ENCODE results near the gene TAF6. TPM values are rescaled to one million over a fixed set of nuclear protein-coding genes. Genes with fewer than 3 reads are reported as not detected.

Gene TAF6
- total RNA-seq, 1 experiment from 2014 or later, result 87.1 TPM

GRCh38 chr7:100124301-100125230 is 5.4 kb upstream of the TAF6 start:
- no peaks in the 10 kb centered on the region for H4K20me1 ChIP-seq (ENCODE audit: control insufficient read depth, insufficient read depth, insufficient read length)
- Mint-ChIP-seq H3K27ac (peak overlapping the region in 2 of 3 experiments; percentile 18 to 71; a peak in 2 of 7 replicates), H3K4me1 (peaks cover 15 to 25% of the 10 kb centered on the region in 2 experiments), H3K9me3 (no peaks in the 10 kb centered on the region), H3K36me3 (ENCODE audit: insufficient read depth in 1 of 3, low read depth in 3 of 3) (peaks cover 2 to 14% (median 9%) of the 10 kb centered on the region in 3 experiments; a peak in 4 of 7 replicates), H3K4me3 (peak overlapping the region; percentile 2 to 11; a peak in 2 of 5 replicates), H3K27me3 (ENCODE audit: low read depth) (peaks cover 15% of the 10 kb centered on the region)
- H3K79me2 ChIP-seq (ENCODE audit: insufficient read depth, low read length), result no peaks in the 10 kb centered on the region
- H3T11ph ChIP-seq (ENCODE audit: low read length), result no peak overlapping the region
- no peak overlapping the region for H2BK20ac ChIP-seq (ENCODE audit: low read depth, low read length, poor library complexity, severe bottlenecking)
- DNase-seq, result no peak
- no peak overlapping the region for H2AFZ ChIP-seq (ENCODE audit: low read length)
- no peak overlapping the region for H2BK5ac ChIP-seq (ENCODE audit: insufficient read length, low read length)
- no peak overlapping the region for H2BK12ac ChIP-seq (ENCODE audit: insufficient read length, low read depth, low read length)
- H3K4me2 ChIP-seq (ENCODE audit: insufficient read depth, insufficient read length, low read length), result no peak overlapping the region
- H2BK120ac ChIP-seq (ENCODE audit: low read depth, low read length, poor library complexity, severe bottlenecking), result no peak overlapping the region
- H4K5ac ChIP-seq (ENCODE audit: insufficient read length, low read depth, low read length), result no peak overlapping the region
- H3K27ac ChIP-seq (ENCODE audit: insufficient read length, low read depth, low read length), result no peak overlapping the region
- no CpG with 5 or more reads among the region's 4 CpGs for WGBS (ENCODE audit: extremely low coverage, insufficient read length, low lambda C conversion rate)
- no peaks in the 10 kb centered on the region for H3K79me1 ChIP-seq (ENCODE audit: insufficient read depth, low read depth, low read length, poor library complexity, severe bottlenecking)
- no peak overlapping the region for H4K91ac ChIP-seq (ENCODE audit: insufficient read length, low read depth, low read length)
- no peaks in the 10 kb centered on the region for H3K27me3 ChIP-seq (ENCODE audit: insufficient read depth, low read length)
- H4K8ac ChIP-seq (replicated peaks; ENCODE audit: insufficient read length, low read depth, low read length), result no peak overlapping the region
- H3K14ac ChIP-seq (ENCODE audit: insufficient read depth, low read length), result no peak overlapping the region
- no peak for TF ChIP-seq CTCF (conservative IDR thresholded peaks at IDR 0.05)
- no peak overlapping the region for H3K9ac ChIP-seq (ENCODE audit: extremely low read depth, insufficient read length, low read length)
- peaks cover 15% of the 10 kb centered on the region for H3K23me2 ChIP-seq (ENCODE audit: insufficient read length, low read depth, low read length, poor library complexity, severe bottlenecking)
- no peaks in the 10 kb centered on the region for H3K9me3 ChIP-seq (ENCODE audit: control insufficient read depth, low read depth, low read length)
- no peaks in the 10 kb centered on the region; the same call in 1 of the 2 replicates for H3K4me1 ChIP-seq (ENCODE audit: insufficient read depth, low read length)
- no peak overlapping the region for H3K4ac ChIP-seq (ENCODE audit: low read depth, low read length)
- H2AK5ac ChIP-seq (ENCODE audit: insufficient read length, low read length), result no peak overlapping the region
- H3K23ac ChIP-seq (ENCODE audit: insufficient read length, low read depth, low read length), result no peak overlapping the region
- no peak overlapping the region for H2BK15ac ChIP-seq (ENCODE audit: low read depth, low read length)
- H3K18ac ChIP-seq (ENCODE audit: insufficient read length, low read depth, low read length), result no peak overlapping the region
- H3K56ac ChIP-seq (ENCODE audit: insufficient read length, low read depth, low read length), result no peak overlapping the region
